Endodermal cell (in vitro differentiated cells): ENCODE data around the gene MRPL33. TPM values are rescaled to one million over a fixed set of nuclear protein-coding genes. Genes with fewer than 3 reads are reported as not detected.

Source experiments
- DNase-seq: peaks from one replicate; pipeline ENCODE4 v3.0.0-alpha.2; 2017
- H3K27ac ChIP-seq: 2 replicates; pipeline ENCODE4 v1.5.1; 2013; ENCODE audit warnings: mild to moderate bottlenecking, low read depth, low read length, moderate library complexity
- H3K27me3 ChIP-seq: 2 replicates; pipeline ENCODE4 v1.6.1; 2013; ENCODE audit warnings: mild to moderate bottlenecking, low read length, moderate library complexity; ENCODE audit not compliant: insufficient read depth, control insufficient read depth, poor library complexity, severe bottlenecking
- H3K36me3 ChIP-seq: 2 replicates; pipeline ENCODE4 v1.7.0; 2013; ENCODE audit warnings: mild to moderate bottlenecking, low read length, moderate library complexity; ENCODE audit not compliant: control insufficient read depth, insufficient read depth
- H3K4me1 ChIP-seq: one replicate; pipeline ENCODE4 v1.7.0; 2013; ENCODE audit warnings: low read length; ENCODE audit not compliant: control insufficient read depth, insufficient read depth
- H3K4me3 ChIP-seq: 2 replicates; pipeline ENCODE4 v1.5.1; 2013; ENCODE audit warnings: mild to moderate bottlenecking, low read length, moderate library complexity
- H3K9ac ChIP-seq: 2 replicates; pipeline ENCODE4 v1.6.1; 2013; ENCODE audit warnings: mild to moderate bottlenecking, low read length, moderate library complexity; ENCODE audit not compliant: poor library complexity, severe bottlenecking; ENCODE audit errors: extremely low read depth
- H3K9me3 ChIP-seq: 2 replicates; pipeline ENCODE4 v1.6.1; 2013; ENCODE audit warnings: mild to moderate bottlenecking, low read length, moderate library complexity; ENCODE audit not compliant: control insufficient read depth
- H3K27ac Mint-ChIP-seq: 2 replicates; pipeline ENCODE4 v1.8.0; 2020; ENCODE audit warnings: mixed read lengths
- H3K27me3 Mint-ChIP-seq: 2 replicates; pipeline ENCODE4 v1.8.0; 2021; ENCODE audit warnings: mild to moderate bottlenecking, mixed read lengths; ENCODE audit not compliant: insufficient read depth
- H3K36me3 Mint-ChIP-seq: 2 replicates; pipeline ENCODE4 v1.8.0; 2020; ENCODE audit warnings: low read depth, mixed read lengths
- H3K4me1 Mint-ChIP-seq: 2 replicates; pipeline ENCODE4 v1.8.0; 2020; ENCODE audit warnings: mixed read lengths
- H3K4me3 Mint-ChIP-seq: 2 replicates; pipeline ENCODE4 v1.8.0; 2020; ENCODE audit warnings: mild to moderate bottlenecking, moderate library complexity, mixed read lengths
- H3K9me3 Mint-ChIP-seq: 2 replicates; pipeline ENCODE4 v1.8.0; 2020; ENCODE audit warnings: mild to moderate bottlenecking, mixed read lengths
- CTCF ChIP-seq: fragments of 200-600 bp; sonication (generic); conservative IDR thresholded peaks from 2 replicates; pipeline ENCODE4 v1.5.0; 2021; ENCODE audit warnings: antibody characterized with exemption, mild to moderate bottlenecking
- WGBS, 2 experiments: methylation state at CpG; one replicate each; pipeline versions ENCODE4 v1.1.5 to v1.1.7; 2013; ENCODE audit warnings: missing lambda C conversion rate in 2 of 2, mixed read lengths in 1 of 2; ENCODE audit not compliant: insufficient coverage in 1 of 2, insufficient read length in 1 of 2; 5-methylcytosine and 5-hydroxymethylcytosine counted together
- total RNA-seq, 2 donors: library from RNA; stranded (reverse); fragmentation: NEBNext Ultra II Directional in 1 of 2; extraction: Animal tissue kit (Norgen Biotek cat#: 25700) in 1 of 2; gene quantifications; 2 replicates in 1 of 2; 3 replicates in 1 of 2; pipeline ENCODE4 v1.2.1, GENCODE V29; 2021

MRPL33 gene
- total RNA-seq, 2 donors from 2014 or later: 69.5 to 80.6 TPM

DNA sequence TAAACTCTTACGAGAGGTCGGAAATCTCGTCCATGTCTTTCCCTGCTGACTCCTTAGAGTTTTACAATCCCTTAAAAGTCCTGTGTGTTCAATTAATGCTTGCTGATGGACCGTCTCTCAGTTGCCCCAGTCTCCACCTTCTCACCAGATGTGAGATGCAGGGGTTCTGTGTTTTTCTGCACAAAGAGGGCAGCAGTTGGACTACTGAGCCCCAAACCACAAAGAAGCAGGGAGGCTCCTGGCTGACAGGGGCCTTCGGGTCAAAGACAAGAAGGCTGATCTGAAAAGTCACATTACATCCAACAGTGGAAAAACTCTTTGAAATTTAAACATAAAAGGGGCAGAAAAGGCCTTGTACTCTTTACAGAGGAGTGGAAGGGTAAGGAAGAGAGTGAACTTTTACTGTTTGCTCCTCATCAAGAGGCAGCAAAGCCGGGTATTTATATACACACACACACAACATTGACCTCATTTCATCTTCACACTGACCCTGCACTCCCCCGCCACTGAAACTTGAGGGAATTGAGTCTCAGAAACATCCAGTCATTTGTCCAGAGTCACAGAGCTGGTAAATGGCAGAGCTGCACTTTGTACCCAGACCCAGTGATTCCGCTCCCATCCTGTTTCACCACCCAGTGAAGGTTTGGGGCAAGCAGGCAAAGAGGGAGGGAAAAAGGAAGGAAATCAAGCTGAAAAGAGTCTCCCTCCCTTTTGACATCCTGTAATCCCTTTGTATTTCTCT, 23.7 kb downstream of the MRPL33 start:
- peak; percentile 26 for DNase-seq
- H3K9ac ChIP-seq: no peak overlapping the region
- H3K27me3 ChIP-seq: no peaks in the 10 kb centered on the region
- no peak overlapping the region for H3K4me3 ChIP-seq
- Mint-ChIP-seq H3K4me3 (no peak overlapping the region), H3K9me3 (peaks cover 1% of the 10 kb centered on the region), H3K27me3 (peaks cover 2% of the 10 kb centered on the region), H3K27ac (no peak overlapping the region), H3K36me3 (no peaks in the 10 kb centered on the region), H3K4me1 (no peaks in the 10 kb centered on the region)
- no peaks in the 10 kb centered on the region for H3K4me1 ChIP-seq
- no peak overlapping the region for H3K27ac ChIP-seq
- WGBS, 2 experiments: 91 to 97% methylated on average over 5 to 8 of the region's 8 CpGs
- TF ChIP-seq CTCF: no peak
- H3K36me3 ChIP-seq: no peaks in the 10 kb centered on the region
- H3K9me3 ChIP-seq: no peaks in the 10 kb centered on the region

DNA sequence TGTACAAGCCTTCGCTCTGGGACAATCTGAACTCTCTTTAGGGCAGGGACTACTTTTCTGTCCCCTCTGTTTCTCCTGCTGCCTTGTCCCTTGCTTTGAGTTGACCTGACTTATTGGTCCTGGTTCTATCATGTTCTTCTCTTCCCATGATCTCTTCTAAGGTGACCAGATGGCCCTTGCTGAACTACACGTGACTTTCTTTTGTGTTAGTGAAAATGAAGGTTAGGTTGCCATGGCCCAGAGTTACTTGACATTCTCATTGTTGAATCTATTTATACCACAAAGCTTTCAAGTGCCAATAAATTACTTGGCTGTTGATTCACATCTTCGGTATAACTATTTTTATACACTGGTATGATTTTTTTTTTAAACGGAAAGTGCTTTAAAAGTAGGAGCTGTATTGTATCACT, 24.4 kb downstream of the MRPL33 start:
- Mint-ChIP-seq H3K9me3 (no peaks in the 10 kb centered on the region), H3K36me3 (no peaks in the 10 kb centered on the region), H3K4me1 (no peaks in the 10 kb centered on the region), H3K4me3 (no peak overlapping the region), H3K27me3 (peaks cover 2% of the 10 kb centered on the region), H3K27ac (no peak overlapping the region)
- H3K27ac ChIP-seq: no peak overlapping the region
- no peaks in the 10 kb centered on the region for H3K27me3 ChIP-seq
- H3K9me3 ChIP-seq: no peaks in the 10 kb centered on the region
- no peak for DNase-seq
- no peak overlapping the region for H3K4me3 ChIP-seq
- TF ChIP-seq CTCF: no peak
- WGBS, 2 experiments: 80 to 86% methylated on average over 2 to 3 of the region's 4 CpGs
- H3K9ac ChIP-seq: no peak overlapping the region
- no peaks in the 10 kb centered on the region for H3K4me1 ChIP-seq
- no peaks in the 10 kb centered on the region for H3K36me3 ChIP-seq

- no peak overlapping the region for H3K27ac ChIP-seq
- Mint-ChIP-seq H3K9me3 (no peaks in the 10 kb centered on the region), H3K4me1 (no peaks in the 10 kb centered on the region), H3K4me3 (no peak overlapping the region), H3K27ac (peak overlapping the region; percentile 29), H3K36me3 (no peaks in the 10 kb centered on the region), H3K27me3 (peaks cover 2% of the 10 kb centered on the region)
- H3K4me1 ChIP-seq: no peaks in the 10 kb centered on the region
- no peaks in the 10 kb centered on the region for H3K36me3 ChIP-seq
- no peaks in the 10 kb centered on the region for H3K27me3 ChIP-seq
- TF ChIP-seq CTCF: no peak
- 85 to 89% methylated on average over 10 to 11 of the region's 11 CpGs for WGBS, 2 experiments
- no peak overlapping the region for H3K4me3 ChIP-seq
- no peak overlapping the region for H3K9ac ChIP-seq
- no peaks in the 10 kb centered on the region for H3K9me3 ChIP-seq
- DNase-seq: no peak
These were observed 25.6 kb downstream of the MRPL33 start for GRCh38 chr2:27796791-27797765.
